T-helper 9 cell (primary cell): Measurements from ENCODE around the gene GRK2.
A peak's percentile ranks its signal among the peaks of the same experiment; 100 is the strongest.
"Not testable (repeated sequence)": the region's sequence is repeated elsewhere in the genome, so short reads cannot be mapped to it uniquely, and the experiment has no call there.

Source experiments
- DNase-seq: peaks from one replicate; pipeline ENCODE4 v3.0.0-alpha.2; 2020
- total RNA-seq, 2 donors: gene quantifications; one replicate each; lab custom pipeline; 2026; lab: John Stamatoyannopoulos, UW

The GRK2 gene
- 344 to 430 reads per million in 2 donors for total RNA-seq

DNA sequence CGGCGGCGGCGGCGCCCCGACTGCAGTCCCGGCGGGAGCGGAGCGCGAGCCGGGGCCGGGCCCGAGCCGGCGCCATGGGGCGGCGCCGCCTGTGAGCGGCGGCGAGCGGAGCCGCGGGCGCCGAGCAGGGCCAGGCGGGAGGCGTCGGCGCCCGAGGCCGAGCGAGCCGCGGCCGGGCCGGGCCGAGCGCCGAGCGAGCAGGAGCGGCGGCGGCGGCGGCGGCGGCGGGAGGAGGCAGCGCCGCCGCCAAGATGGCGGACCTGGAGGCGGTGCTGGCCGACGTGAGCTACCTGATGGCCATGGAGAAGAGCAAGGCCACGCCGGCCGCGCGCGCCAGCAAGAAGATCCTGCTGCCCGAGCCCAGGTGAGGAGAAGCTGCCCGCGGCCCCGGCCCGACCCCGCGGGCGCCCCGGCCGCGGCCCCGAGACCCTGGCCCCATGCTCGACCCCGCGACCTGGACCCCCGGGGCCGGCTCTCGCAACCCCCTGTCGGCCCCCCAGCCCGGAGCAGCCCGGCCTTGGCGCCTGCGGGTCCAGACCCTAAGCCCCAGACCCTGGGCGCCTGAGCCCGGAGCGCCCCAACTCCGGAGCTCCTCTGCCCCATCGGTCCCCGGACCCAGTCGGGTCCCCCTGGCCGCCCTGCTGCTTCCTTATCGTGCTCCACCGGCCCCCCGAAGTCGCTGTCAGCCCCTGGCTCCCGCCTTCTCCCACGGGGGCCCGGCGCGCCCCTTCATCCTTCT is at the start of gene GRK2:
GRK2 (plus strand) TSS at position 25 of the 739 bp plus-strand sequence; CDS start at position 252, 227 bp downstream.
- no peak for DNase-seq

DNA sequence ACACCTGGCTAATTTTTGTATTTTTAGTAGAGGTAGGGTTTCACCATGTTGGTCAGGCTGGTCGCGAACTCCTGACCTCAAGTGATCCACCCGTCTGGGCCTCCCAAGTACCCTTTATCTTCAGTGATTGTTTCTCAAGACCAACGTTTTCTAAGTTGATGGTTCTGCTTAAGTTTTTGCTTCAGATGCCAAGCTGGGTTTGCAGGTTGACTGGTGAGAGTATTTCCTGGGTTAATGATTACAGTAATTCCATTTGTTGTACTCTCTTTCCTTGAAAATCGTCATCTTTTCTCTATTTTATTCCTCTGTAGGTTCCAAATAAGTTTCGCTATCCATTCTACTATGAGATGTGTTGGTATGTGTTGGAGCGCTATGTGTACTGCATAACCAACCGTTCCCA is 38.5 kb upstream of the GRK2 start:
- DNase-seq: no peak

DNA sequence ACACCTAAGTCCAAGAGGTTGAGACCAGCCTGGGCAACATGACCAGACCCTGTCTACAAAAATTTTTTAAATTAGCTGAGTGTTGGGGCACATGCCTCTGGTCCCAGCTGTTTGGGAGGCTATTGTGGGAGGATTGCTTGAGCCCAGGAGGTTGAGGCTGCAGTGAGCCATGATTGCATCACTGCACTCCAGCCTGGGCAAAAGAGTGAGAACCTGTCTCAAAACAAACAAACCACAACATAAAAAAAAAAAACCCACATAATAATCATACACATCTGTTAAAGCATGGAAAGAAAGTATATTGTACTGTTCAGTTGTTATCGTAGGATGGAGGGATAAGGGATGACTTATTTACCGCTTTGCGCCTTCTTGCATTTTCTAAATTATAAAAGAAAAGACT is 35.9 kb upstream of the GRK2 start:
- DNase-seq: no peak

DNA sequence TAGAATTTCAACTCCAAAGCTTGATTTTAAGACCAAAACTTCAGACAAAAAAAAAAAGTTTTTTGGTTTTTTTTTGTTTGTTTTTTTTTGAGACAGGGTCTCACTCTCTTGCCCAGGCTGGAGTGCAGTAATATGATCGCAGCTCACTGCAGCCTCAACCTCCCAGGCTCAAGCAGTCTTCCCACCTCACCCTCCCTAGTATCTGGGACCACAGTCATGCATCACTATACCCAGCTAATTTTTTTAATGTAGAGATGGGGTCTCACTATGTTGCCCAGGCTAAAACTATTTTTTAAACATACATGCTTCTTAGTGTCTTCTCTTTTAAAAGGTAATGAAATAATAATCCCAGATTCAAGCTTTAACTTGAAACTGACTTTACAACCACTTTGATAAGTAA is 35.4 kb upstream of the GRK2 start:
- no peak for DNase-seq

DNA sequence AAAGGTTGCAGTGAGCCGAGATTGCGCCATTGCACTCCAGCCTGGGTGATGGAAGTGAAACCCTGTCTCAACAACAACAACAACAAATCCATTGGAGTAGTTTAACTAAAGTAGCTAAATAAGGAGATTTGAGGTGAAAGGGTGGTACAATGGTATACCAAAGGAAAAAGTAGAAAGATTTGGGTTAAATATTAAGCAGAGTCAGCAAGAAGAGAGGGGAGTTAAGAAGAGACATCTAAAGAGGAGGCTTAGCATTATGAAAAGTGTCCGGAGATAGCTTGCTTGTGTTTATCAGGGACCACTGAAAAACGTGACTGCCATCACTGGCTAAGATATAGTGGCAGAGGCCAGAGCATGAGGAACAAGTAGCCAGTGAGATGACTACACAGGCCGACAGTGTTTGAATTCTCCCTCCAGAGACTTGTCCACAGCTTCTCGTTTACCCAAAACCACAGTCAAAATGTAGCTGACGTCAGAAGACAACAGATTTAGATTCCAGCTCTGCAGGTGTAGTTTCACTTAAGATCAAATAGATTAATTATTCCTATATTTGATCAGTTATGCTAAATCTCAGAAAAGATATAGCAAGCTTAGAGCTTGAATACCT is 32.6 kb upstream of the GRK2 start:
- DNase-seq: no peak

DNA sequence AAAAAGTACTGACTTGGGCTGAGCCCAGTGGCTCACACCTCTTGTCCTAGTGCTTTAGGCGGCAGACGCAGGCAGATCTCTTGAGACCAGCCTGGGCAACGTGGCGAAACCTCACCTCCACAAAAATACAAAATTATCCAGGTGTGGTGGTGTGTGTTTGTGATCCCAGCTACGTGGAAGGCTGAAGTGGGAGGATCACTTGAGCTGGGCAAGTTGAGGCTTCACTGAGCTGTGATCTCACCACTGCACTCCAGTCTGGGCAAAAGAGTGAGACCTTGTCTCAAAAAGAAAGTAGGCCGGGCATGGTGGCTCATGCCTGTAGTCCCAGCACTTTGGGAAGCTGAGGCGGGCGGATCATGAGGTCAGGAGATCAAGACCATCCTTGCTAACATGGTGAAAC is 31.7 kb upstream of the GRK2 start:
- DNase-seq: not testable (repeated sequence)

DNA sequence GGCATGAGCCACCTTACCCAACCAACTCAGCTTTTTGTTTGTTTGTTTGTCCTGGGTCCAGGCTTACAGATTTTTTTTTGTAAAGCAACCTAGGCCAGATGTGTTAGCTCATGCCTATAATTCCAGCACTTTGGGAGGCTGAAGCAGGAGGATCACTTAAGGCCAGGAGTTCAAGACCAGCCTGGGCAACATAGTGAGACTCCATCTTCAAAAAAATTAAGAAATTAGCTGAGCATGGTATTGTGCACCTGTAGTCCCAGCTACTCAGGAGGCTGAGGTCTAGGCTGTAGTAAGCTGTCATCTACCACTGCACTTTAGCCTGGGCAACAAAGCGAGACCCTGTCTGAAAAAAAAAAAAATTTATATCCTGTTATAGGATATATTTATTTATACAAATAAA is 28.7 kb upstream of the GRK2 start:
- no peak for DNase-seq

DNA sequence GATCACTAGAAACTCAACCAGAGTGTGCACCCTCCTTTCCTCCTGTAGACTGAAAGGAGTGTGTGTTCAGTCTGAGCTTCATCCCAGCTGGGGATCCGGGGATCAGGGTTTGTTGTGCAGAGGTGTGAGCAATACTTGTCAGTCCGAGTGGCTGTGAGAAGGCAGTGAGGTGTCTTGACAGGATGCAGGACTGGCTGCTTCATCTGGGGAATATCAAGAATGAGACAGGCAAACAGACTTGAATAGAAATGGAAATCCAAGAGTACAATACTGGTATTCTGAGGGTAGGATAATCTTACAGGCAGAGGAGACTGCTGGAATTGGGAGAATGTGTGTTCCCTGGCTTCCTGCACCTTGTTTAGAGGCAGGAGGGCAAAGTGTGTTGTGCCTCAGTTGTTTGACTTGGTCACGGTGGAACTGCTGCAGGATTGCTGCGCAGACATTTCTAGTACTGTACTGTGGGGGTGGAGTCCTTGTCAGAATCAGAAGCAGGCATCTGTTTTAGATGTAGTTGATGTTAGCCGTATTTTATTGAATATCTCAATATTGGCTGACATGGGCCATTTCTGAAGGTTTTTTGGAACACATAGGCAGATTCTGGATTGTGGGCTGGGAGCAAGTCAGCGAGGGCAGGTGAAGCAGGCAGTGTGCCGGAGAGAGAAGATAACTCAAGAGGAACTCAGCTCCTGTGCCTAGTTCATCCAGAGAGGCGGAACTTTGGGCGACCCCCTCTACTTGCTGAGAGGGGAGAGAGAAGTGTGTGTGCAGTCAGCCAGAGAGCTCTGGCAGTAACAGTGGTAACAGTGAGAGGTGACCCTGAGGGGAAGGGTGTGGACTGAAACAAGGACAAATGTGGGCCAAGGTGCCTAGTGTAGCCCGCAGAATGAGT is 27.1 kb upstream of the GRK2 start:
- DNase-seq: no peak

DNA sequence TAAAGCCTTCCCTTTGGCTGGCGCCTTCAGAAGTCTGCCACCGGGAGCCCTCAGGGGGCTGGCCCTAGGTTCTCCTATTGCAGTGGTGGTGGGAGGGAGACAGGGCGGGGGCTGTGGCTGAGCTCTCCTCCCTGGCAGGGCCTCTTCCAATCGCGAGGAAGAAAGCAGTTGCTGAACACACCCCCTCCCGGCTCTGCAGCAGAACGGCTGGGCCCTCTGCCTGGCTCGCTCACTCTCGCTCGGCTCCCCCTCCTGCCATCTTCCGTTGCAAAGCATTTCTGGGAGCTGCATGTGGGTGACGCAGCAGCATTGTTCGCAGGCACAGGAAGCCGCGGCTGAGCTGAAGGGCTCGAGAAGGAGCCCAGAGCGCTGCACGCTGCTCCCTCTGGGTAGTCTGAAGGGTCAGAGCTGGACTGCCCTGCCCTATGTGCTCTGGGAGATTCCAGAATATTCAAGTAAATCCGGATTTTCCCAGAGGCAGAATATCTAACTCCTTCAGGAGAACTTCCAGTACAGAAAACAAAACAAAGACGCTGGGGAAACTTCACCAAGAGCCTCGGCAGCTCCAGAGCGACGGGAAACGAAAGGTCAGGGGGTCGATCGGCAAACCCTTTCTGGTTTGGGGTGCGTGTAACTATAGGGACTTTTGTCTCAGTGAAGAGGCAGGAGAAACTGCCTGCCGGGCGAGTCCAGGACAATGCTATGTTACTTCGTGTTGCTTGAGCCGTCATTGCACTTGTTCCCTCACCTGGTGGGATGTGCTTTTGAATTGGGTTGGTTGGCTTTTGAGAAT is 26.3 kb upstream of the GRK2 start:
- peak; percentile 93 for DNase-seq

DNA sequence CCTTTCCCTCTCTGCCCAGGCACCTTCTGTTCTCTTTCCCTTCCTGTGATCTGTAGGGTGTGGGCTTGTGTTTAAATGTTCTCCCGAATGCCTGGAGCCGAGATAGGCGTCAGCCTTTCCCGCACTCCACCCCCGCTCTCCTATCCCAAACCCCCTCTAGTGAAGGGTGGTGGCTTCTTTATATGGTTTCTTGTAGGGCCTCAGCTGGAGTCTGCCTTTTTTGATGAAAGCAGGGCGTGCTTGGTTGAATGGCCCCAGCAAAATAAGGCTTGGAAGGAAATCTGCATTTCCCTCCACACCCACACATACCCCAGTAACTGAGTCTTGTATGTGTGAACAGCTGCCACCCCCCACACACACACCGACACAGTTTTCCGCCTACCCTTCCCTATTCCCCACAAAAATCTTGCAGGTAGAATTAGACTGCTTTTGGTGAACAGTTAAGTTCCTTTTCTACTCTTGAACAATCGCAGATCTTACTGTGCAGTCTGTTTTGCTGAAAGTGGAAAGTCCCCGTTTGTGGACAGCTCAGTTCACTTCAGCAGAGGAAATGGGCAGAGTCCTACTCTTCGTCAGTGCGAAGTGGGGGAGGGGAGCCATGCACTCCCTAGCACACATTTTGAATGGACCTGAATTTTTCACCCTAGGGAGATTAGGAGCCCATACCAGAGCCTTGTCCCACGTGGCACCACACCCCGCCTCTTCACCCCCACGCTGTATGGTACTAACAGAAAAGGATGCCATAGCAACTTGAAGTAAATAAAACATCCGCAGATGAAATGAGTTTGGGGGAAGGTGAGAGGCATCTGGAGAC is 25.5 kb upstream of the GRK2 start:
- DNase-seq: peak; percentile 77

DNA sequence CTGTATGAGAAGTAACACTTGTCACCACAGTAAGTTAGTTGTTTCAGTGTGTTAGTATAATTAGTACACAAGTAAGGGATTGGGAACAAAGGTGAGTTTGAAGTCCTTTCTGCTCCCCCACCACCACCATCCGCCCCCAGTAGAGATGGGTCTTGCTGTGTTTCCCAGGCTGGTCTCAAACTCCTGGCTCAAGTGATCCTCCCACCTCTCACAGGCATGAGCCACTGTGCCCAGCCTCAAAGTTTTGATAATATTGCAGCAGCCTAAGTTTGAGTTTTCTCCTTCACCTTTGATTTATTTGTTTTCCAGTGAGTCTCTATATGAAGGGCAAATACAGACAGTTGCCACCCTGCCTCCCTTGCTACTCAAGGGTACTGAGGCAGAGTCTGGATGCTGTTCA is 23.7 kb upstream of the GRK2 start:
- no peak for DNase-seq

DNA sequence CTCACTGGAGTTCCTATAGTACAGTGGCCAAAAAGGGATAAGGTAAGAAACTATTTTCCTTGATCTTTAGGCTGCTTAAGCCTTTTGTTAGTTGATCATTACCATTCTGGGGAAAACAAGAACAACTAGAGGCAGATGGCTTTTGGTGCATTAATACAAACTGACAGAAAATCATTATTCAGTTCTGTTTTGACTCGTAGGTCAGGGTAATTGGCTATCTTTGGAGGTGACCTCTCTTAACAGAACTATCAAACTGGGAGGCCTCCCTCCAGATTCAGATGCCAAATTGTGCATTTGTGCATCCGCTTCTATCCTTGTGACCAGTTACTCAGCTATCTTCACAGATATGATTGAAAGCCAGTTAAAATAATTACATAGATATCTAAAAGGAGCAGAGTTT is 23.2 kb upstream of the GRK2 start:
- DNase-seq: no peak

DNA sequence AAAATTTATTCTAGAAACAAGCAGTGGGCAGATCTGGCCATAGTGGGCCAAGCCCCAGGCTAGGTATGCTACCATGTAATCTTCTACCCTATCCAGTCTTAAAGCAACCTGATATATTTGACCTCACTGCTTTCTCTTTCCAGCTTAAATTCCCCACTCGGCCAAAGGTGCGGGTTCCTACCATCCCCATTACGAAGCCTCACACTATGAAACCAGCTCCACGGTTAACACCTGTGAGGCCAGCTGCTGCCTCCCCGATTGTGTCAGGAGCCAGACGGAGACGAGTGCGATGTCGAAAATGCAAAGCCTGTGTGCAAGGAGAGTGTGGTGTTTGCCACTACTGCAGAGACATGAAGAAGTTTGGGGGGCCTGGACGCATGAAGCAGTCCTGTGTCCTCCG is 21.2 kb upstream of the GRK2 start:
- DNase-seq: no peak

DNA sequence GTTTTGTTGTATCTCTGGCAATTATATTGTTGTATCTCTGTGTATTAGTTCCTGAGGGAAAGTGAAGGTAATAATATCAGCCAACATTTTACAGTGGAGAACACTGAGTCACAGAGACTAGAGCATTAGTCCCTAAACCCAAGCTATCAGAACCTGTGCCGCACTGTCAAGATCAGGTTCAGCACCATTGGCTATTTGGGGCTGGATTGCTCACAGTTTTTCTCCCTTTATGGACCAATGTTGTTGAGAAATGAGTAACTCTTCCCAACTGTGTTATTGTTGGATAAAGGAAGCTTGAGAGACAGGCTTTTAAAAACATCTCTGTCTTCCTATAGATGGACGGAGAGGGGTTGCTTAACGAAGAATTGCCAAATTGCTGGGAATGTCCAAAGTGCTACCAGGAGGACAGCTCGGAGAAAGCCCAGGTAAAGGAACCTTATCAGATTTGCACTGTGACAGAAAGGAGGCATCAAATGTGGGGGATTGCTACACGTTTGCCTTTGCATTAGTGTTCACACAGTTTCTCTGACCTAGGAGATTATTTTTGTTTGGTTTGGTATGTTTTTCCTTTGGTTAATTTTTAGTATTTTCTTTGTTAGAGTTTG is 18.2 kb upstream of the GRK2 start:
- no peak for DNase-seq

DNA sequence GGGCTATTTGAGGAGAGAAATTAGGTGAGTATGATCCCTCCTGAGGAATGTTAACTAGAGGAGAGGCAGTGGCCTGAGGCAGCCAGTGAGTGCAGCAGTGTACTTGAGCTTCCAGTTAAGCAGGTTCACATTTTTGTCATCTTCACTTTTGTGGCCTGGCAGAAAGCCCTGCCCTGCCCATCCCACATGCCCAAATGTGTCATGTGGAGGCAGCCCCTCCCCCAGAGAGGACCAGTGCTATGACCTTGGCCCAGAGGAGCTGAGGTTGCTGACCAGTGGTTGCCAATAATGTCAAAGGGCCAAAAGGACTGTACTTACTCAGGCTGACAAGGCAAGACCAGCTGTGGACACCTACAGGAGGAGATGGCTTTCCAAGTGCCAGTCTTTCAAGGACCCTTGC is 17.6 kb upstream of the GRK2 start:
- DNase-seq: no peak

DNA sequence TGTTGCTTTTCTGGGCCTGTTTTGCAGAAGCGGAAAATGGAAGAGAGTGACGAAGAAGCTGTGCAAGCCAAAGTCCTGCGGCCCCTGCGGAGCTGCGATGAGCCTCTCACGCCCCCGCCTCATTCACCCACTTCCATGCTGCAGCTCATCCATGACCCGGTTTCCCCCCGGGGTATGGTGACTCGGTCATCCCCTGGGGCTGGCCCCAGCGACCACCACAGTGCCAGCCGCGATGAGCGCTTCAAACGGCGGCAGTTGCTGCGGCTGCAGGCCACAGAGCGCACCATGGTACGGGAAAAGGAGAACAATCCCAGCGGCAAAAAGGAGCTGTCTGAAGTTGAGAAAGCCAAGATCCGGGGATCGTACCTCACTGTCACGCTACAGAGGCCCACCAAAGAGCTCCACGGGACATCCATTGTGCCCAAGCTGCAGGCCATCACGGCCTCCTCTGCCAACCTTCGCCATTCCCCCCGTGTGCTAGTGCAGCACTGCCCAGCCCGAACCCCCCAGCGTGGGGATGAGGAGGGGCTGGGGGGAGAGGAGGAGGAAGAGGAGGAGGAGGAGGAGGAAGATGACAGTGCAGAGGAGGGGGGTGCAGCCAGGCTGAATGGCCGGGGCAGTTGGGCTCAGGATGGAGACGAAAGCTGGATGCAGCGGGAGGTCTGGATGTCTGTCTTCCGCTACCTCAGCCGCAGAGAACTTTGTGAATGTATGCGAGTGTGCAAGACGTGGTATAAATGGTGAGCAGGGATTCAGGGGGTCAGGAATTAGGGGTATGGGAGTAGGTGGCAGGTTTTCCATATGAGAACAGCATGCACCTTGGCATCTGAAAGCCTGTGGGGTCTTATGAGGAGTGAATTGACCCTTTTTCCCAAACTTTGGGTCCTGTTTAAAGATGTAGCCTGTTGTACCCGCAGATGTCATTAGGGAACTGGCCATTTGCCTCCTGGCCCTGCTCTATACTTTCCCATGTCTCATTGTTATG is 15.9 kb upstream of the GRK2 start:
- DNase-seq: no peak

DNA sequence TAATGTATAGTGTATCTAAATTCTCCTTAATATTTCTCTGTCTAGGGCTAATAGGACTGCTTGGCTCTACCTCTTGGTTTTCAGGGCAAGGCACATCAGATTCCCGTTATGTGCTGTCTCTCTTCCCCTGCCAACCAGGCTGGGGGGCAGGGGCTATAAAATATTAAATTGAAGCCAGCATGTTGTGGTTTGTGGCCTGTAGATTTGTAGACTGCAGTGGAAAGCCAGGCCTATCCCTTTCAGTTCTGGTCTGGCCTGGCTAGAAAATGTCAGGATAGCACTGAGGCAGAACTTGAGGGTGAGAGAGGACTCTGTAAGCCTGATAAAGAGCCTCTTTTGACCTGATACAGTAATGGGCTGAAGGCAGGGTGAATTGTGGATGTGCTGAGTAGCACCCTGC is 14.4 kb upstream of the GRK2 start:
- no peak for DNase-seq

DNA sequence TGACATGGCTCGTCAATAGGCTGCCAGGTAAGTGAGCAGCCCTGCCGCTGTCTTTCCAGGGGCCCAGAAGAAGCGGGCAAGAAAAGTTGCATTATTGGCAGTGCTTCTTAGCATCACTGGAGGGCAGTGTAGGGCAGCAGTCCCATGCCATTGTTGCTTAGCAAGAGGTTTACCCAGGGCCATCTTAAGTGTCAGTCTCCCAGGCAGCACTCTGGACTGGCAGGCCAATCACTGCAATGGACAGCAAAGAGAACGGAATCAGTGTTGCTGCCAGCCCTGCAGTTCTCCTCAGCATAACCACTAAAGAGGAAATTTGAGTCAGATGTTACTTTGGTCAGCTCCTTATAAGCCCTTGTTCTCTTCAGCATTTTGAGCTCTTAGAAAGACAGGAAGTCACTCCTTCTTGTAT is 13.4 kb upstream of the GRK2 start:
- DNase-seq: no peak

DNA sequence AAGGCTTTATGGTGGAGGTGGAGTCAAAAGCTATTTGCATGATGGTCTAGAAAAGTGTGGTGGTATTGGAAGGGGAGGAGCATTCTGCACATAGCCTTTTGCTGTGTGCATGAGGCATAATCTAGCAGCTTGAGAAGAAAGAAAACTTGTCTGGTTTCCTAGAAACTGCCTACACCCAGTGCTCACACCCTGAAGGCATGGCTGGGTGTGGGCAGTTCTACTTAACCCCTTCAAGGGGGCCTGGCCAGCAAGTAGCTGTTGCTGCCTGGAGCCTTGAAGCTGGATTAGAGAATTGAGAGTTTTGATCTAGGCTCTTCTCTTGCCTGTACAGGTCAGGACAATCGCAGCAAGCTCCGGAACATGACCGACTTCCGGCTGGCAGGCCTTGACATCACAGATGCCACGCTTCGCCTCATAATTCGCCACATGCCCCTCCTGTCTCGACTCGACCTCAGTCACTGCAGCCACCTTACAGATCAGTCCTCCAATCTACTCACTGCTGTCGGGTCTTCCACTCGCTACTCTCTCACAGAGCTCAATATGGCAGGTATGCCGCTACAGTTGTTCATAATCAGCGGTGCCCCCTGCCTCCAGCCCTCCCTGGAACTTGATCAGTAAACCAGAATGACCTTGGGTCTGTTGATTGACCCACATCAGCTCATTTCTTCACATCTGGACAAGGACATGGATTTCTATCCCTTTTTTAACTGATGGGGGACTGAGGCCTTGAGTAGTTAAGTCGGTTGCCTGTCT is 12.2 kb upstream of the GRK2 start:
- no peak for DNase-seq
